GM06990 (cell line): ENCODE results near the gene SLC11A2.

Experiments used
- DNase-seq: peaks from one replicate; pipeline ENCODE4 v3.0.0-alpha.2; 2011; ENCODE audit not compliant: insufficient read length; ENCODE audit errors: extremely low read depth
- H3K27me3 ChIP-seq: replicated peaks from 2 replicates; pipeline ENCODE4 v1.6.0; 2011; ENCODE audit warnings: low read length; ENCODE audit not compliant: control insufficient read depth, insufficient read depth
- H3K36me3 ChIP-seq: 2 replicates; pipeline ENCODE4 v1.5.1; 2011; ENCODE audit warnings: low read length; ENCODE audit not compliant: control insufficient read depth, insufficient read depth
- H3K4me3 ChIP-seq: replicated peaks from 2 replicates; pipeline ENCODE4 v1.5.1; 2011; ENCODE audit warnings: low read depth, mild to moderate bottlenecking, control low read depth, low read length
- TF ChIP-seq, protein P1 (sequence below): IDR thresholded peaks from 2 replicates; pipeline ENCODE4 v1.5.1; 2011; ENCODE audit warnings: low read length, control low read depth, mild to moderate bottlenecking, inconsistent platforms; ENCODE audit not compliant: insufficient read depth, poor library complexity, severe bottlenecking

Gene SLC11A2

DNA sequence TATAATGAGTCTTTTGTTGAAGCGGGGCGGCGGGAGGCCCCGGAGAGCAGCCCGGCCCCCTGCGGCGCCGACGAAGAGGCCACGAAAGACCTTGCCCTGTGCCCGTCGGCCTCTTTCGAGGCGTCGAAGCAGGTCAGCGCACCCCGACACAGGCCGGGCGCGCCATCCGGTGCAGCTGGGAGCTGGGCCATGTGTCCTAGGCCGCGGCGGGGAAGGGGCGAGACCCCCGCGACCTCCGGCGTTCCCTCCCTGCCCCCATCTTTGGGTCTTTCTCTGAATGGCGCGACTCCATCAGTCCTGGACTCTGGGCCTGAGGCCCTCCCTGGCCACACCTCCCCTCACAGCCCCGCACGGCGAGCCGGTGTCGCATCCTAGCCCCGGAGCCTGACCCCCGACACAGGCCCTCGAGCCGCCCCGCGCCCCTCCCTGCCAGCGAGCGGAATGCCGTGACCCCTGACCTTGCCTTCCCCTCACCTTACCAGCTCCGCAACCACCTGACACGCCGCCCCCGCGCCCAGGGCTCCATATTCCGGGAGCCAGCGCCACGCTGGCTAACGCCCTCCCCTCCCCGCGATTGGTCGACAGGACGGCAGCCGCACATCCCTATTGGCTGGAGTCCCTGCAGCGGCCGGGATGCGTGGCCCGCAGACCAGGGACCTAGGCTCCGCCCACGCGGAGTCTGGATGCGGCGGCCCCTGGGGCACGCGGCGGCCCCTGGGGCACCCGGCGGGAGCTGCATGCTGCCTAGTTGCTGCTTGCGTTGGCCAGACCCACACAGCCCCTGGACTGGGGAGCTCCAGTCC lies at the start of gene SLC11A2:
SLC11A2 (minus strand) TSS at position 549 of the 803 bp plus-strand sequence. CDS start 15,656 bp downstream, outside the sequence.
- DNase-seq: peak; percentile 92
- TF ChIP-seq, protein P1, sequence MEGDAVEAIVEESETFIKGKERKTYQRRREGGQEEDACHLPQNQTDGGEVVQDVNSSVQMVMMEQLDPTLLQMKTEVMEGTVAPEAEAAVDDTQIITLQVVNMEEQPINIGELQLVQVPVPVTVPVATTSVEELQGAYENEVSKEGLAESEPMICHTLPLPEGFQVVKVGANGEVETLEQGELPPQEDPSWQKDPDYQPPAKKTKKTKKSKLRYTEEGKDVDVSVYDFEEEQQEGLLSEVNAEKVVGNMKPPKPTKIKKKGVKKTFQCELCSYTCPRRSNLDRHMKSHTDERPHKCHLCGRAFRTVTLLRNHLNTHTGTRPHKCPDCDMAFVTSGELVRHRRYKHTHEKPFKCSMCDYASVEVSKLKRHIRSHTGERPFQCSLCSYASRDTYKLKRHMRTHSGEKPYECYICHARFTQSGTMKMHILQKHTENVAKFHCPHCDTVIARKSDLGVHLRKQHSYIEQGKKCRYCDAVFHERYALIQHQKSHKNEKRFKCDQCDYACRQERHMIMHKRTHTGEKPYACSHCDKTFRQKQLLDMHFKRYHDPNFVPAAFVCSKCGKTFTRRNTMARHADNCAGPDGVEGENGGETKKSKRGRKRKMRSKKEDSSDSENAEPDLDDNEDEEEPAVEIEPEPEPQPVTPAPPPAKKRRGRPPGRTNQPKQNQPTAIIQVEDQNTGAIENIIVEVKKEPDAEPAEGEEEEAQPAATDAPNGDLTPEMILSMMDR: peak; percentile 3
- no peaks in the 10 kb centered on the region for H3K36me3 ChIP-seq
- peak within 1 kb of the TSS; percentile 88 for H3K4me3 ChIP-seq
- H3K27me3 ChIP-seq: no peaks in the 10 kb centered on the region

DNA sequence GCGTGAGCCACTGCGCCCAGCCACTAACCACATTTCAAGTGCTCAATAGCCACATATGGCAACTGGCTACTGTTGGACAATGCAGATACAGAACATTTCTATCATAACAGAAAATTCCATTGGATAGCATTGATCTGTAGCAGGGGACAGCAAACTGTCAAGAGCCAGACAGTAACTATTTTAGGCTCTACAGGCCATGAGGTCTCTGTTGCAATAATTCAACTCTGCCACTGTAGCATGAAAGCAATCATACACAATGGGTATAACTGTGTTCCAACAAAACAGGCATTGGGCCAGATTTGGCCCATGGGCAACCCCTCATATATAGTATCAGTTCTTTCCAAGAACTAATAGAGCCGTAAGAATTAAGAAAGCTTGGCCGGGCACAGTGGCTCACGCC lies 49.2 kb upstream of the SLC11A2 start:
- H3K4me3 ChIP-seq: no peak overlapping the region
- no peaks in the 10 kb centered on the region for H3K27me3 ChIP-seq
- DNase-seq: no peak
- no peaks in the 10 kb centered on the region; the same call in 1 of the 2 replicates for H3K36me3 ChIP-seq
- TF ChIP-seq, protein P1: no peak

DNA sequence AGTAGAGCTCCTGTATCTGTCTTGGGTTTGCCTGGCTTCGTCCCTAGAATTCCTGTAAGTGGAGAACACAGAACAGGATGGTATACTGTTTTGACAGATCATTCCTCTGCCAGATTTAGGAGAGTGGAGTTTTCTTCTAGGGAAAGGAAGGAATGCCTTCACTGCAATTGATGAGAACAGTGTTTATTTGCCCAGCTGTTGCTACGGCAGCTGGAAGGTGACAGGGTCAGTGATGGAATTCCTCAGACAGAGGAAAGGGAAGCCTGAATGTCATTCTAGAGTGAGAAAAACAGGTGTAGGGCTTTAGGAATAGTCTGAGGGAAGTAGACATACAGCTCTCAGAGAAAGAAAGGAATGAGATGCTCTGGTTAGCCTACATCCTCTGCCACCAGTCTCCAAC lies 45.5 kb upstream of the SLC11A2 start:
- H3K27me3 ChIP-seq: no peaks in the 10 kb centered on the region

DNA sequence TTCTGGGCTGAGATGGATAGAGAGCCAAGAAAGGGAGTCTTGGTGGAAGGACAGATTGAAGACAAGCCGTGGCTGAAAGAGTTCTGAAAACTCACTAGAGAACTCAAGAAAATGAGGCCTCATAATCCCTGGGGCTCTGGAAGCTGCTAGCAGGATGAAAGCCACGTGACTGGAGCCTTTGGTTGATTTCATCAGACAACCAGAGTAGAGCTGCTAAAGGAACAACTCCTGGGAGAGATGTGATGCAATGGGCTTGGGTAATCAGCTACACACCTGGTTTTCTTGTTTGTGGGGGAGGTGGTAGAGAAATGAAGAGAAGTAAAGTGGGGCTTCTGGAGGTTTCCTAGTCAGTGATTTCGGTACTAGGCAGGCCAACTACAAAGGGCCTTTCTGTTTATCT lies 43.8 kb upstream of the SLC11A2 start:
- no peaks in the 10 kb centered on the region for H3K27me3 ChIP-seq
- H3K4me3 ChIP-seq: no peak overlapping the region
- TF ChIP-seq, protein P1: no peak
- peaks cover 5% of the 10 kb centered on the region for H3K36me3 ChIP-seq
- DNase-seq: no peak

More for the DNA sequence above, 45.5 kb upstream of the SLC11A2 start:
- TF ChIP-seq, protein P1: no peak
- H3K4me3 ChIP-seq: no peak overlapping the region
- H3K36me3 ChIP-seq: peaks cover 4% of the 10 kb centered on the region
- DNase-seq: no peak

DNA sequence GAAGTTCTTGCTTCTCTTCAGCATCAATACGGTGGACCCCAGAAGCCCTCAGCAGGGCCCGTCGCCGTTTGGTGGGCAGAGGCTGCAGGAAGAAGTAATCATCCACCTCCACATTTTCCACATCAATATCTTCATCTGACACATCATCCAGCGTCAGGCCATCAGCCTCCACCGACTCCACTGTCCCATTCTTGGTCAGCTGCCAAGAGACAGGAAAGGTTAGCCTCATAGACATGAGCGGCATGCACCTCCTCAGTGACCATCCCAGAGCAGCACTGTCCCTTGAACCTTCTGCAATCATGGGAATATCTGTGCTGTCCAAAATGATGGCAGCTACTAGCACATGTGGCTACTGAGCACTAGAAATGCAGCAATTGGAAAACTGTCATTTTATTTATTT lies 41.6 kb upstream of the SLC11A2 start:
- no peak overlapping the region for H3K4me3 ChIP-seq
- H3K27me3 ChIP-seq: no peaks in the 10 kb centered on the region
- DNase-seq: no peak
- H3K36me3 ChIP-seq: peaks cover 7% of the 10 kb centered on the region
- TF ChIP-seq, protein P1: no peak
